ENCODE data around the gene ECE1.
A peak's percentile ranks its signal among the peaks of the same experiment; 100 is the strongest.

ECE1 gene

DNA sequence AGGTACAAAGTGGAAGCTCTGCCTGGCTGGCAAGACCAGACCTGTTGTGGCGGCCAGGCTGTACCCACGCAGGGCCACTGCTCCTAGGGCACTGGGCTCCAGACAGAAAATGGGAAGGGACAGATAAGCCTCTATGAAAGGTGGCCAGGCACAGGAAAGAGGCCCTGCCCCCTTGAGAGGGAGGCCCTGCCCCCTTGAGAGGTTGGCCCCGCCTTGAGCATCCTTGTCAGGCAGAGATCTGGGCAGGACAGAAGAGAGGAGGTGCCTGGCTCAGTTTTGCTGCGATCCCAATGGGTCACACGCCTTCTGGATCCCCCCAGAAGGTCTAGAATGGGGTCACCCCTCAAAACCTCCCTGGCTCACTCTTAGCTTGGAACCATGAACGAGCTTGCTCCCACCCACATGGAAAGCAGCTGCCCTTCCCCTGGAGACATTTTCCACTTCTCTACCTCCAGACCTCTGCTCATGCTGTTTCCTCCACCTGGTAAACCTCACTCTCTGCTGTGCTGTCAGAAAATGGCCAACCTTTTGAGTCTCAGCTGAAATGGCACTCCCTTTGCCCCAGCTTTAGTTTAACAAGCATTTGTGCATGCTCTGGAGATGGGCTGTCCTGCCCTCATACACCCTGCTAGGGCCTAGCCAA lies 17.5 kb upstream of the ECE1 start:
- DNase-seq = no peak

DNA sequence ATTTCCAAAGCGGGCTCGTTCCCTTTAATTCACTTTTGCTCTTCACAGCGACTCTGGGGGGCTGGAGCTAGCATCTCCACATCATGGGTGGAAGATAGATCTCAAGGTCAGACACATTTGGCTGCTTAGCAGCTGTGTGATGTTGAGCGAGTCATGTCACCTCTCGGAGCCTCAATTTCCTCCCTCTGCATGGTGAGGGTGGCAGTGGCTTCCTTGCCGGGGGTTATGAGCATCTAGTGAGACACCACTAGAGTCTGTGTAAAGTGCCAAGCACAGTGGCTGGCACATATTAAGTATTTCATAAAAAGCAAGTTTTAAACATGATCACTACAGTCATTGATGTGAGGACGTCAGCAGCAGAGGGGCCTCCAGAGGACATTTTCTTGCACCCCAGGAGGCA lies 16.9 kb upstream of the ECE1 start:
- DNase-seq = no peak

DNA sequence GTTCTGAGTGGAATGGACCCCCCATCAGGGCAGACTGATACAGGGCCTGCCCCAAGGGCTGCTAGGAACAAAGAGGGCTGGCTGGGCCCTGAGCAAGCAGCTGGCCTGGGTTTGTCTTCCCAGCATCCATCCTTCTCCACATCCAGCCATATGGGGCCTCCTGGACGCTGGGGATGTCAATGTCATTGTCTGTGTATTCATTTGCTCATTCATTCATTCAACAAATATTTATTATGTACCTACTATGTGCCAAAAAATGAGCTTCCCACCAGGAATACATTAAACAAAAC lies 15.6 kb upstream of the ECE1 start:
- no peak for DNase-seq

DNA sequence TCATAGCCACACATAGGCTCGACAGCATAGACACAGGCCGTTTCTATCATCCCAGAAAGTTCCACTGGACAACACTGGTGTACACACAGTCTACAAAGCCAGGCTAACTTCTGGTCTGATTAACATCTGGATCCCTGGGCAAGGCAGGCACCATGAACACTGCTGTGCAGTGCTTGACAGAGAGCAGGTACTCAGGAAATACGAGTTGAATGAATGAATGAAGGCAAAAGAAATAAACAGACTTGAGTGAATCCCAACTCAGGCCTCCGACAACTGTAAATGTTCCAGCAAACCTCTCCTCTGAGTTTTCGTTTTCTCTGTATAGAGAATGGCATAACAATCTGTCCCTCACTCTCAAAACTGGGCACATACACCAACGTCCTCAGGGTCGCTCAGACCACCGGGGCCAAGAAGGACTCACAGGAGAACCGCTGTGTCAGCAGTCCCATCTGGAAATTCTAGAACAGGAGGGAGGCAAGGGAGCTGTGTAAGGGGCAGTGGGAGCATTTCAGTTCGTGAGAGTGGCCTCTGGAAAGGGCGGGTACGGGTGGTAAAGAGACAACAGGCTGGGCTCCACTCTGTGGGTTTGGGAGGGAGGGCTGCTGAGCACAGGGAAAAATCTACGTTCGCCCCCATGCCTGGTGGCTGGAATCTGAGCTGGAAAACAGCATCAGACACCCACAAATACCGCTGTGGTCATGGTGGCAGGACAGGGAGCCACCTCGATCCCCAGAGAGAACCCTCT lies 15.1 kb upstream of the ECE1 start:
- DNase-seq = no peak

DNA sequence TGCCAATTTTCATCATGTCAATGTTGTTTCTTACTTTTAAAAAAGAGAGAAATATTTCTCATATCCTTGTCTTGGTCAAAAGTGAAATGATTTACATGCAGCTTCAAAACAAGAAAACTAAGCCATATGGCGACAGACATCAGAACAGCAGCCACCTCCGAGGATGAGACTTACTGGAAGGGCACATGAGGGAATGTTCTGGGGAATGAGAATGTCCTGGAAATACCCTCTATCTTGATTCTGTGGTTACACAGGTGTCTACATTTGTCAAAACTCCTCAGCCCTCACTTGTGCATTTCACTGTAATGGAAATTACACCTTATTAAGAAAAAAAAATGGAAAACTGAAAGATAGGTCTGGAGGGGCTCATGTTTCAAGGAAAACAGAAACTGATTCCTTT lies 14.2 kb upstream of the ECE1 start:
- DNase-seq = no peak

DNA sequence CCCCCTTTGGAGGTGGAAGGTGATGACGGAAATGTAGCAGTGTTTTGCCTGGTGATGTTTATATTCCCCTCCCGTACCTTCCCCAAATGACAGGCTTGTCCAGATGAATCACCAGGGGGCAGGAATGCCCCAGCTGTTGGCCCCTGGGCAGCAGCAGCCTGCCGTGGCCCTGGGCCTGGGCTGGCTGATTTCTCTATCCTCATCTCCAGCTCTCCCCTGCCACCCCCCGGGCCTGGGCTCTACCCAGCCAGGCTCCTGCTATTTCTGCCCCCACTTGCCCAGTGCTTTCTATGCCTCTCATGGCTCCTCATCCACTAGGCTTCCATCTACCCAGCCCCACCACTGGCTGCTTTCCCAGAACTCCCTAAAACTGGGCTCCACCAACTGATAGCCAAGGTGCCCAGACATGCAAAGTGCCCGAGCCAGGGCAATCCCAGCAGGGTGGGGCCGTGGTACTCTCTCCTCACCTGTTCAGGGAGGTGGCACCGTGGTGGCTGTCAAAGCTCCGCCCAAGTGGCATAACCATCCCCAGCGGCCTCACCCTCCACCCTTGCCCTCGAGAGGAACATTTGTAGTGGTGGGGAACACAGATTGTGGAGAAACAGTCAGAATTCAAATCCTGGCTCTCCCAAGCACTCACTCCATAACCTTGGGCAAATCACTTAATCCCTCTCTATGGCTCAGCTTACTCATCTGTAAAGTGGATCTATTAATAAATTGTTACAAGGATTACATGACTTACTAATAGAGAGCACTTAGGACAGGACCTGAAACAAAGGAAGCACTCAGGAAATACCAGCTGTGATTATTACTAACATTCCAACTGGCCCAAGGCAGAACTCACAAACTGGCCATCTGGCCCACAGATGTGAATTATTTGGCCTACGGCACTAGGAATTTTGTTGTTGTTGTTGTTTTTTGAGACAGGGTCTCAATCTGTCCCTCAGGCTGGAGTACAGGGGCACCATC lies 12.8 kb upstream of the ECE1 start:
- no peak for DNase-seq

DNA sequence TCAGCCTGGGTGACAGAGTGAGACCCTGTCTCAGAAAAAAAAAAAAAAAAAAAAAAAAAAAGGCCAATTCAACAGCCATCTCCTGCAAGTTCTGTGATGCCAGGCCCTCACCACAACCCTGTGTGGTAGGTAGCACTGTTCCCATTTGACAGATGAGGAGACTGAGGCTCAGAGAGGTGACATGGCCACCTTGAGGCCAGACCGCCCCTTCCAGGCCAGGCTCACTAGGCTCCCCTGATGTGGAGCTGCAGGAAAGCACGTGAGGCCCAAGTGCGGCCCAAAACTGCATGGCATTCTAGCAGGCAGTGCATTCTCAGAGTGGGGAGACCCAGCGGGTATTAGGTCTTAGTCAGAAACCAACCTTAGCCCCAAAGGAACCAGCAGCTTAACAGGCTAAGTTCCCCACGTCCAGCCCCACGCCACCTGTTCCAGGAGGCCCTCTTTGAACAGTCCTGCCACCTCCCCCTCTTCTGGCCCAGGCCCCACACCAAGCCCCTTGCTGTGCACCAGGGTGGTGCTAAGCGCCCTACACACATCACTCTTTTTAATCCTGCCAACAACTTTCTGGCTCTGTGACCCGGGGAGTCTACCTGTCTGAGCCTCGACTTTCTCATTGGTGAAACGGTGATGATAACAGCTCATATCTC lies 11.7 kb upstream of the ECE1 start:
- DNase-seq = no peak

DNA sequence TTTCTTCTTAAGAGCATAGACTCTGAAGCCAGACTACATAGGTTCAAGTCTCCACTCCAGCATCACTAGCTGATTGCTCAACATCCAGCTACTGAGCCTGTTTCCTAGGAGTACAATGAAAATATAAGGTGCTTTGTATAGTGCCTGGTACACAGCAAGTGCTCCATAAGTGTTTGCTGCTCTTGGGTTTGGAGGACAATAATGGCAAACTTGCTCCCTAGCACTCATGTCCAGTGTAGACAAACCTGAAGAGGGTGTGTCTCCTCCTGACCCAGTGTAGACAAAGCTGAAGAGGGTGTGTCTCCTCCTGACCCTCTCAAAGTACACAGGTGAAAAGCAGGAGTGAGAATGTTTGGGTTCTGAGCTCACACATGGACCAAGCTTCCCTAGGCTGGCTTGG lies 10.5 kb upstream of the ECE1 start:
- DNase-seq = no peak

DNA sequence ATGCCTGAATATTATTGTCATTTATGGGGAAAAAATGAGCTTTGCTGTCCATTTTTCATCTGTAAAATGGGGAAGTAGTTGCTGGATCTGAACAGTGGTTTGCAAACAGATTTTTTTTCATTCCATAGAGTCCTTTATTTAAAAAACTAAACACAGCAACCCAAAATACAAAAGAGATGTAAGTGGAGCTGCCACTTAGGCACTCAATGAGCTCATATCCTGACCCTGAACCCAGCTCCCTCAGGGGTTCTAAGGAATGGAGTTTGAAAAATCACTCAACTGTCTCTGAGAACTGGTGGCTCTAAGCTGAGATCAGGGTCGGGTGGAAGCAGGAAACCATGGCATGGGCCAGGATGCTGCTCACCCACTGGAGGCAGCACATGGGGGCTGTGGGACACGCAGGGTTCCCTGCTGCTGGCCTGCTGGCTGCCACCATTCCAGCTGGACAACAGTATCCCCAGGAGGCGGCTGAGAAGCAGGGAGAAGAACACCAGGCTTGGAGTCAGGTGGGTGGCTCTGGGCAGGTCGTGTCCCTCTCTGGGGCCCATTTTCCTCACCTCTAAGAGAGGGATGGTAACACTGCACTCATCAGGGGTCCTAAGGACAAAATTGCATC lies 9.6 kb upstream of the ECE1 start:
- DNase-seq = no peak

DNA sequence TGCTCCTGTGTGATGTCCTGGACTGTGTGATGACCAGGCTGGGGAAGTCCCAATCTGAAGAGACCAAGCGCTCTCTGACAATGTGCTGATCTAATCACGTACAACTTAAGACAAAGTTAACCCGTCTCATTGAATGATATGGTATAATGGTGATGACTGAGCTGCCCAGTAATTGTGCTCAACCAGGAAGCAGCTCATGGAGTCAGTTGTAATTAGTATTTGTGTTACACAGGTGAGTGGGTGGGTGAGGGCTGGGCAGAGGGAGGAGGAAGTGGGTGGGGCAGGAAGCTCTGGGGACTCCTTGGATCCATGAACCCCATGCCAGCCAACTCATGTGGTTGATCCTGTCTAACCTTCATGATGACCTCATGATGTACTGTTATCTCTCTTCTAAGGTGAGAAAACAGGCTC lies 8.7 kb upstream of the ECE1 start:
- DNase-seq = peak; percentile 21

DNA sequence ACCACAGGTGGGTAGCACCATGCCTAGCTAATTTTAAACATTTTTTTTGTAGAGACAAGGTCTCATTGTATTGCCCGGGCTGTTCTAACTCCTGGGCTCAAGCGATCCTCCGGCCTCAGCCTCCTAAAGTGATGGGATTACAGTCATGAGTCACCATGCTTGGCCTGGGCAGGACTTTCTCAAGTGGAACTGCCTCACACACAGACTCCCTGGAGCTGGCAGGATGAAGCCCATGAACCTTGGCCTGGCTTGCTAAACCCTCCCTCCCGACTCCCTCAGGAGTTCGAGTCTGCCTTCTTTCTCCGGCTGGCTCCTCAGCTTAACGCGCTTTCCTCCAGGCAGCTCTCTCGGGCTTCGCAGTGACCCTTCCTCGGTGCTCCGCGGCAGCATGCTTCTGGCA lies 7.7 kb upstream of the ECE1 start:
- DNase-seq = no peak

DNA sequence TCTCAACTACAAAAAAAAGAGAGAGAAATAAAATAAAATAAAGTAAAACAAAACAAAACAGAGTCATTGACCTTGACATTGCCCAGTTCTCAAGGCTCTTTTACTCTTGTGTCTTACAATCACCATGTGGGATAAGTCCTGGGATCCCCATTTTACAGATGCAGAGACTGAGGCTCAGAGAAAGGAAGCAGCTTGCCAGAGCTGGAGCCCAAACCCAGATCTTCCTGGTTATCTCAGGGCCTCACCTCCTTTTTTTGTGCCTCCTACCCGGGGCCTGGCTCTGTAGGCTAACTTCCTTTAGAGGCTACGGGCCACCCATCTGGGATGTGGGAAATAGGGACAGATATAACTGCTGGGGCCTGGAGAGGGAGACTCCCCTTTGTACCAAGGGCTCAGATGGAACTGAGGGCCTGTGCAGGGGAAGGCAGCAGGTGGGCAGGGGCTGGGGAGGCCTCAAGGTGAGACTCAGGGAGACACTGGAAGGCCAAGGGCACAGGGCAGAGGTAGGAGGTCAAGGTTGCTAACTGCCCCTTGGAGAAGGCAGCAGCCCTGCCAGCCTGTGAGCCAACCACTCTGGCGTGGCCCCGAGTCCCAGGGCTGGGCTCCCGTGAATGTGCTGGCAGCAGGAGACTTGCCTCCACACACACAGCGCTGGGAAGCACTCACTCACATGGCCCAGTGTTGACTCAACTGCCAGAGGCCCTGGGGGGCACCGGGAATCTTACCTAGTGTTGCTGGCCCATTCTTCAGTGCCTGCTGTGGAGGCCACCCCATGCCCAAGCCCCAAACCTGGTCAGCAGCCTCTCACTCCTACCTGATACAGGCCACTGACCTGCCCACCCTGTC lies 6.5 kb upstream of the ECE1 start:
- no peak for DNase-seq

DNA sequence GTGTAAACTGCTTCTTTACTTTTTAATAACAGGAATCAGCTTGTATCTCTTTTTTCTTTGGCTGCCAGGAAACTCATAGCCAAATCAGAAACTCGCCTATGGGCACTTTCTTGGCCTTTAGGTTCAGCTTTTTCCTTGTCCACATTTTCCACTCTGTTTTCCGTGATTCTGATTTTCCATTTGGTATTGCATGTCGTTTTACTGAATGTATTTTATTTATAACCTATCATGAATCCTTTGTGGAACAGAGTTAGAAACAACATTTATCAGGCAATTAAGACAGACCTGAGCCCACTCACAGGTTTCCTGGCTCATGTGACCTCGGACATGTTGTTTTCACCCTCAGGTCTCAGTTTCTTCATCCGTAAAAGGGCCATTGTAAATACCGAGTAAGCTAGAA lies 5.3 kb upstream of the ECE1 start:
- no peak for DNase-seq

DNA sequence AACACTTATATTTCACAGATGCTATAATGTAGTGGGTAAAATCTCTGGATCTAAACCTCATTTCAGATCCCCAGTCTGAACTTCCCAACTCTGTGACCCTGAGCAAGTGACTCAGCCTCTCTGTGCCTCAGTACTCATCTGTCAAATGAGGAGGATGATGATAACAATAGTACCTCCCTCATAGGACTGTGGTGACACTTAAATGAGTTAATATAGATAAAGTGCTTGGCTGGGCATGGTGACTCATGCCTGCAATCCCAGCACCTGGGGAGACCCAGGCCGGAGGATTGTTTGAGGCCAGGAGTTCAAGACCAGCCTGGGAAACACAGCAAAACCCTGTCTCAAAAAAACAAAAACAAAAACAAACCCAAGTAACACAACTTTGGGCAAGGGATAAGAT lies 4.7 kb upstream of the ECE1 start:
- peak; percentile 82 for DNase-seq

DNA sequence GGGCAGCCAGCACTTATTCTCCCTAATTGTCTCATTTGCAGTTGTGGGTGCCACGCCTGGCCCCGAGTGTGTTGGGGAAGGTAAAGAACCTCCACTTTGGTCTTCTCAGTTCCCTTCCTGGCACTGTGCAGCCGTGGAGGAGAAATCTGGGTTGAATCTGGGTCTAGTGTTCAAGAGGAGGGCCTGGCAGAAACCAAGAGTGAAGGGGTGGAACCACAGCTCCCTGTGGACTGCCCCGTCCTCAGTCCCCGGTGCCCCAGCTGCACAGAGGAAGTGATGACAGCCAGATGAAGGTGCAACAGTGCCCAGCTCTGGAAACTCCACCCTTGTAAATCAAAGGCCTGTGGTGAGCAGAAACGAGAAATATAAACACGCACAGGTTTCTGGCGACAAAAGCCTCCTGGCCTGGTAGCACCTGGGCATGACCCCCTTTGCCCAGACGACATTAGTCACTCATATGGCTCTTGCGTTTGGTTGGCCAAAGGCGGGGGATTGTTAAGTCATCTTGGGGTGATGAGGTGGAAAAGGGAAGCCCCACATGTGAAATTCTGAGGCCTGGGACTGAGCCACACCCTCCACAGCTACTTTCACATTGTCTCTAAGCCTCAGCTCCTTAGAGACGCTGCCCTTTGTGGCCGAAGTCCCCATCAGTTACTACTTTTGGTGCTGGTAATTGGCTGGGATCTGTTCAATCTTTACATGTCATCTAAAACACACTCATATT lies 4.2 kb upstream of the ECE1 start:
- peak; percentile 93 for DNase-seq

DNA sequence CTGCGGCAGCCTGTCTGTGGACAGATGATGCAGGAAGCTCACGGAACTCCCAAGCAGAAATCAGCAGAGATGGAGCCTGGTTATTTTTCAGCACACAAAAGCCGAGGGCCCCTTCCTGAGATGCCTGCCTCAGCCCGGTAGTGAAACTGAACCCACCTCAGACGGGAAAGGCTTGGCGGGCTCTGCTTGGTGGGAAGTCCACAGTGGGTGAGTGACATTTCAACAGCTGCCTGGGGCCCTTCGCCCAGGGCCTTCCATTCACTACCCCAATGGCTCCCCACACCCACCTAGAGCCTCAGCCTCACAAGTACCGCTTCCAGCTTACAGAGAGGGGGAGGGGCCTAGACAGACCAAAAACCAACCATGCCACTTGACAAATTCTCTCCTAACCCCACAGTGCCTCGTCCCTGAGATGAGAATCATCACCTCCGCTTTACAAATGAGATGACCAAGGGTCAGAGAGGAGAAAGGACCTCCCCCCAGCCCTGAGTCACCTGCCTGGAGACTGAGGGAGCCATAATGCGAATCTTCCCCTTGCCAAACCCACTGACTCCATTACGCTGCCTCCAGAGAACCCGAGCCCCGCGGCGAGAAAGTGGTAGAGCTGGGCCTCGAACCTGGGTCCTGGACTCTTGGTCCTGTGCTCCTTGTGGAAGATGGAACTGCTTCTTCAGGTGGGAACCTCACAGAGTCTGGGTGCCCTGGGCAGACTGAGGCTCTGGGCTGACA lies 3.4 kb upstream of the ECE1 start:
- DNase-seq = peak; percentile 80

DNA sequence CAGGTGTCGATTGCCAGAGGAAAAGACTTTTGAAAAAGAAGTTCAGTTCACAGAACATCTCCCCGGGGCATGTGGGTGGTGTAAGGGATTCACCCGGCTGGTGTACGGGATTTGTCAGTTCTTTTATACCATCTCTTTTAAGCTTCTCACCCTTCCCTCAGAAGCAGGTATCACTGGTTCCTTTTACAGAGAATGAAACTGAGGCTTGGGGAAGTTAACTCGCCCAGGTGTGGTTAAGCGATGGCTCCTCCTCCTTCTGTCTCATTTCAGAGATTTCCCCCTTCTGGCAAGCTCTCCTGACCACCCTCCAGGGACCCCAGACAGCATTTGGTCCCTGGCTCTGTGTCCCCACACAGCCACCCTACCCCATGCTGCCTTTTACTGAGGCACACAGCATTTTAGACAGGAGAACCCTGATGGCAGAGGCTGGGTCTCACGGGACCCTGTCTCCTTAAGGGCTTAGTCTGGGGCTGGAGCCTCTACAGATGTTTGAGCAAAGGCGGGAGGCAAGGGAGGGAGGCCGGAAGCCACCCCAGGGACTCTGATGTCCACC lies 2.8 kb upstream of the ECE1 start:
- DNase-seq = peak; percentile 76

DNA sequence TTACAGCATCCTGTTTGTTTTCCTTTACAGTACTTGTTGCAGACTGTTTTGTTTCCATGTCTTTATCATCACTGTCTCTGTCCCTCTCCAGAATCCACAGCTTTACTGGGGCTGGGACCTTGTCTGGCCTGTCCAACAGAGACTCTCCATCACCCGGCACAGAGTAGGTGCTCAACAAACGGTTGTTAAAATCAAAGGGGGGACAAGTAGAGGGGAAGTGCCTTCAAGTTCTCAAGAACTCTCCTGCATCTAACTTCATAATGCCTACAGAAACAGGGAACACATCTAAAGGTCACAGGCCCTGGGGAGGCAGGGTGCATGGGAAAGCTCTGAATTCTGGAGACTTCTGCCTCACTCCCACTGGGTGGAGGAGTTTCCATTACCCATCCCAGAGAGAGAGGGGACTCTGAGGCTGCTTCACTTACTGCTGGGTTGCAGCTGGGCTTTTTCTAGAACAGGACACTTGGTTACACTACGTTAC lies 2.3 kb upstream of the ECE1 start:
- no peak for DNase-seq

DNA sequence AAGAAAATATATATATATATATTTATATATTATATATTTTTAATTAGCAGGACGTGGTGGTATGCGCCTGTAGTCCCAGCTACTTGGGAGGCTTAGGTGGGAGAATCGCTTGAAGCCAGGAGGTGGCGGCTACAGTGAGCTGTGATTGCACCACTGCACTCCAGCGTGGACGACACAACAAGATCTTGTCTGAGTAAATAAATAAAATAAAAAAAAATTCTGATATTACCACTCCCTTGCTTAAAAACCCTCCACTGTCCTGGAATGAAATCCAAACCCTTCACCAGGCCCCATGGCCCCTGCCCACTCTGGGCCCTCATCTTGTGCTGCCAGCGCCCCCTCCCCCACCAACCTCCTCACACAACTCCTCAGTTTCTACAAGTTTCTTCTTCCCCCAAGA lies 1.7 kb upstream of the ECE1 start:
- no peak for DNase-seq

DNA sequence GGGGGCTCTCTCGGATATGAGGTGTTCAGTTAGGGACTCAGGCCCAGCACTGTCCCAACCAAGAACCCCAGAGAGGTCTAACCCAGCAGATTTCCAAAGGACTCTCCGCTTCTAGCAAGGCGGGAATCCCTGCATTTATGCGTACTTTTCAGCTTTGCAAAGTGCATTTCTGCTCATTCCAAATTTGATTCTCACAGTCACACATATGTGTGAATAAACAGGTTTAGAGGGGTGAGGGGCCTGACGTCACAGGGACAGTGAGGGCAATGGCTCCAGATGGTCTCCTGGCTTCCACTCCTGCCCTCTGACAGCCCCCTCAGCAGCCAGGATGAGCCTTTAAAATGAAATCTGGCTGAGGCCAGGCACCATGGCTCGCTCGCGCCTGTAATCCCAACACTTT lies 921 bp upstream of the ECE1 start:
- no peak for DNase-seq

All from activated CD4-positive, alpha-beta T cell treated with anti-CD3 and anti-CD28 coated beads, Interleukin-2, Interleukin-6, amounts not matched to agents 100 ng/mL and 50 ng/mL, durations not matched to agents 16 hours and 8 hours (primary cell).